Ovary (tissue), 3 donors: ENCODE results near the gene DICER1.

Experiments
- POLR2A ChIP-seq: fragments of 450-650 bp; IDR thresholded peaks from one replicate; pipeline ENCODE4 v1.6.1; 2017; ENCODE audit warnings: antibody characterized with exemption, mild to moderate bottlenecking, moderate library complexity
- TF ChIP-seq, protein P1 (sequence below), 3 donors: fragments of 450-650 bp in 2 of 3; fragments of 200-600 bp in 1 of 3; IDR thresholded peaks; one replicate each; pipeline versions ENCODE4 v1.5.1 to v1.8.0; 2016 to 2022; ENCODE audit warnings: antibody characterized with exemption in 3 of 3, mild to moderate bottlenecking in 1 of 3
- donor health status: DM: no; HTN: no; CAD: no.

GRCh38 chr14:95054346-95055280 is 102.7 kb downstream of the DICER1 start:
- TF ChIP-seq, protein P1, sequence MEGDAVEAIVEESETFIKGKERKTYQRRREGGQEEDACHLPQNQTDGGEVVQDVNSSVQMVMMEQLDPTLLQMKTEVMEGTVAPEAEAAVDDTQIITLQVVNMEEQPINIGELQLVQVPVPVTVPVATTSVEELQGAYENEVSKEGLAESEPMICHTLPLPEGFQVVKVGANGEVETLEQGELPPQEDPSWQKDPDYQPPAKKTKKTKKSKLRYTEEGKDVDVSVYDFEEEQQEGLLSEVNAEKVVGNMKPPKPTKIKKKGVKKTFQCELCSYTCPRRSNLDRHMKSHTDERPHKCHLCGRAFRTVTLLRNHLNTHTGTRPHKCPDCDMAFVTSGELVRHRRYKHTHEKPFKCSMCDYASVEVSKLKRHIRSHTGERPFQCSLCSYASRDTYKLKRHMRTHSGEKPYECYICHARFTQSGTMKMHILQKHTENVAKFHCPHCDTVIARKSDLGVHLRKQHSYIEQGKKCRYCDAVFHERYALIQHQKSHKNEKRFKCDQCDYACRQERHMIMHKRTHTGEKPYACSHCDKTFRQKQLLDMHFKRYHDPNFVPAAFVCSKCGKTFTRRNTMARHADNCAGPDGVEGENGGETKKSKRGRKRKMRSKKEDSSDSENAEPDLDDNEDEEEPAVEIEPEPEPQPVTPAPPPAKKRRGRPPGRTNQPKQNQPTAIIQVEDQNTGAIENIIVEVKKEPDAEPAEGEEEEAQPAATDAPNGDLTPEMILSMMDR (IDR thresholded peaks at IDR 0.05) = no peak
- TF ChIP-seq POLR2A = no peak
